Spleen (tissue), 11 donors: ENCODE measurements around the gene GREB1. TPM values are rescaled to one million over a fixed set of nuclear protein-coding genes. Genes with fewer than 3 reads are reported as not detected.

ENCODE experiments used
- DNase-seq: peaks from one replicate; pipeline ENCODE4 v3.0.0-alpha.2; 2020
- H3K27ac ChIP-seq, 8 donors: fragments of 200-600 bp; sonication (generic) in 7 of 8; 1 replicate in 4 of 8; 2 replicates in 4 of 8; pipeline versions ENCODE4 v1.5.0 to v1.8.0; 2016 to 2021; ENCODE audit warnings: inconsistent platforms in 4 of 8, mild to moderate bottlenecking in 4 of 8, moderate library complexity in 1 of 8
- H3K27me3 ChIP-seq, 7 donors: fragments of 200-600 bp; sonication (generic) in 6 of 7; replicated peaks in 1 of 7; 1 replicate in 4 of 7; 2 replicates in 3 of 7; pipeline versions ENCODE4 v1.5.0 to v1.8.0; 2016 to 2021; ENCODE audit warnings: inconsistent platforms in 3 of 7, mild to moderate bottlenecking in 1 of 7
- H3K36me3 ChIP-seq, 6 donors: fragments of 200-600 bp; sonication (generic) in 5 of 6; 1 replicate in 4 of 6; 2 replicates in 2 of 6; pipeline versions ENCODE4 v1.5.0 to v1.8.0; 2016 to 2021; ENCODE audit warnings: inconsistent platforms in 2 of 6
- H3K4me1 ChIP-seq, 6 donors: fragments of 200-600 bp; sonication (generic) in 5 of 6; 1 replicate in 3 of 6; 2 replicates in 3 of 6; pipeline versions ENCODE4 v1.5.0 to v1.8.0; 2016 to 2021; ENCODE audit warnings: inconsistent platforms in 3 of 6
- H3K4me3 ChIP-seq, 8 donors: fragments of 200-600 bp; sonication (generic) in 7 of 8; 1 replicate in 4 of 8; 2 replicates in 4 of 8; pipeline versions ENCODE4 v1.5.0 to v1.8.0; 2016 to 2021; ENCODE audit warnings: inconsistent platforms in 4 of 8, mild to moderate bottlenecking in 4 of 8, moderate library complexity in 2 of 8
- H3K9me3 ChIP-seq, 8 donors: fragments of 200-600 bp; sonication (generic) in 7 of 8; 1 replicate in 4 of 8; 2 replicates in 4 of 8; pipeline versions ENCODE4 v1.5.0 to v1.8.0; 2016 to 2021; ENCODE audit warnings: inconsistent platforms in 4 of 8
- CTCF ChIP-seq, 11 experiments: fragments of 200-600 bp in 7 of 11; fragments of 450-650 bp in 4 of 11; sonication (generic) in 4 of 11; IDR thresholded peaks in 8 of 11; conservative IDR thresholded peaks in 3 of 11; 1 replicate in 7 of 11; 2 replicates in 4 of 11; pipeline versions ENCODE4 v1.4.0 to v1.8.0; 2016 to 2021; ENCODE audit warnings: antibody characterized with exemption in 11 of 11, inconsistent platforms in 4 of 11, mild to moderate bottlenecking in 1 of 11
- POLR2A ChIP-seq, 3 donors: fragments of 450-650 bp; IDR thresholded peaks; one replicate each; pipeline ENCODE4 v1.5.1; 2017; ENCODE audit warnings: antibody characterized with exemption in 3 of 3, mild to moderate bottlenecking in 1 of 3
- POLR2AphosphoS5 ChIP-seq, 3 donors: sonication (generic); formaldehyde crosslinking; IDR thresholded peaks; one replicate each; pipeline ENCODE4 v1.5.1; 2017; ENCODE audit warnings: antibody characterized with exemption in 3 of 3
- WGBS, 5 donors: extraction: QIAGEN DNeasy Blood & Tissue Kit in 3 of 5; methylation state at CpG; one replicate each; pipeline versions ENCODE4 v1.1.5 to v1.1.7; 2013 to 2018; 5-methylcytosine and 5-hydroxymethylcytosine counted together
- intact Hi-C: fragments of 100-400 bp; cut with DNase I; formaldehyde crosslinking; loops from one replicate; pipeline ENCODE4 v1.15.0; 2023; ENCODE audit warnings: low total_unique reads
- polyA plus RNA-seq, 3 donors: library from polyadenylated mRNA; stranded (reverse); fragments of 200-250 nt; gene quantifications; one replicate each; pipeline ENCODE4 v1.2.1, GENCODE V29; 2013
- total RNA-seq, 7 donors: library from RNA; depleted of rRNA in 3 of 7; stranded (reverse); fragments of >200 nt in 3 of 7; fragmentation: NEBNext Ultra II Directional in 4 of 7; extraction: Animal tissue kit (Norgen Biotek cat#: 25700) in 4 of 7; gene quantifications; one replicate each; pipeline versions ENCODE4 v1.1.0 to v1.2.1, GENCODE V29; 2016 to 2021
- donor health status: healthy with polysubstance abuse.
- donor health status: DM: no; HTN: no; CAD: no; lungs with moderate emphysema.
- donor health status: DM: no; HTN: no; CAD: no.
- donor health status: Bipolar disorder and iron deficiency.
- donor health status: healthy.
- donor health status: DM: no; HTN: no; CAD: no.
- donor health status: DM: yes; HTN: yes; CAD: no.

GREB1 gene
- total and polyA plus RNA-seq, 10 donors = 0.06 to 1.6 (median 0.51) TPM; not detected in 1

GRCh38 chr2:11553661-11554398 lies 20.0 kb downstream of the GREB1 start:
- Histone ChIP-seq H3K27ac (no peak overlapping the region), H3K27me3 (peaks cover 0 to 54% (median 0%) of the 10 kb centered on the region in 7 donors), H3K4me3 (no peak overlapping the region), H3K36me3 (no peaks in the 10 kb centered on the region), H3K9me3 (peaks cover 0 to 4% (median 0%) of the 10 kb centered on the region in 8 donors), H3K4me1 (no peaks in the 10 kb centered on the region)
- WGBS, 5 donors = 41 to 49% (median 48%) methylated on average over 10 of the region's 10 CpGs
- peak; percentile 22 for DNase-seq
- no peak for TF ChIP-seq POLR2A (IDR thresholded peaks at IDR 0.05)
- TF ChIP-seq CTCF (IDR thresholded peaks at IDR 0.05 in 8 of 11, conservative IDR thresholded peaks at IDR 0.05 in 3 of 11) = no peak
- no peak for TF ChIP-seq POLR2AphosphoS5 (IDR thresholded peaks at IDR 0.05)
- intact Hi-C loops = no loop called here

- no peak for DNase-seq
- Histone ChIP-seq H3K4me1 (no peaks in the 10 kb centered on the region), H3K27ac (no peak overlapping the region), H3K4me3 (no peak overlapping the region), H3K36me3 (no peaks in the 10 kb centered on the region), H3K27me3 (peaks cover 0 to 54% (median 0%) of the 10 kb centered on the region in 7 donors), H3K9me3 (peaks cover 0 to 4% (median 0%) of the 10 kb centered on the region in 8 donors)
- TF ChIP-seq POLR2A (IDR thresholded peaks at IDR 0.05) = no peak
- TF ChIP-seq CTCF (IDR thresholded peaks at IDR 0.05 in 8 of 11, conservative IDR thresholded peaks at IDR 0.05 in 3 of 11) = no peak
- no peak for TF ChIP-seq POLR2AphosphoS5 (IDR thresholded peaks at IDR 0.05)
- intact Hi-C loops = no loop called here
- 28 to 39% (median 33%) methylated on average over 4 of the region's 4 CpGs for WGBS, 5 donors
These were observed 20.5 kb downstream of the GREB1 start for GRCh38 chr2:11554399-11554716.

- intact Hi-C loops = no loop called here
- peaks cover 0 to 47% (median 0%) of the 10 kb centered on the region in 7 donors for H3K27me3 ChIP-seq
- H3K27ac ChIP-seq = no peak overlapping the region
- H3K4me3 ChIP-seq = no peak overlapping the region
- TF ChIP-seq CTCF (IDR thresholded peaks at IDR 0.05 in 8 of 11, conservative IDR thresholded peaks at IDR 0.05 in 3 of 11) (no peak), POLR2AphosphoS5 (IDR thresholded peaks at IDR 0.05) (no peak), POLR2A (IDR thresholded peaks at IDR 0.05) (no peak)
- no peaks in the 10 kb centered on the region for H3K36me3 ChIP-seq
- no peaks in the 10 kb centered on the region for H3K4me1 ChIP-seq
- DNase-seq = peak; percentile 42
- H3K9me3 ChIP-seq = no peaks in the 10 kb centered on the region
- 53 to 61% (median 57%) methylated on average over 20 of the region's 20 CpGs for WGBS, 5 donors
These were observed 22.4 kb downstream of the GREB1 start for GRCh38 chr2:11556101-11556806.

- Histone ChIP-seq H3K27me3 (peaks cover 0 to 35% (median 0%) of the 10 kb centered on the region in 7 donors), H3K9me3 (no peaks in the 10 kb centered on the region), H3K36me3 (no peaks in the 10 kb centered on the region), H3K4me1 (no peaks in the 10 kb centered on the region), H3K4me3 (no peak overlapping the region), H3K27ac (no peak overlapping the region)
- 78 to 90% (median 85%) methylated on average over 10 of the region's 10 CpGs for WGBS, 5 donors
- intact Hi-C loops = no loop called here
- peak; percentile 37 for DNase-seq
- TF ChIP-seq POLR2A (IDR thresholded peaks at IDR 0.05) = no peak
- no peak for TF ChIP-seq CTCF (IDR thresholded peaks at IDR 0.05 in 8 of 11, conservative IDR thresholded peaks at IDR 0.05 in 3 of 11)
- TF ChIP-seq POLR2AphosphoS5 (IDR thresholded peaks at IDR 0.05) = no peak
These were observed 24.5 kb downstream of the GREB1 start for GRCh38 chr2:11558214-11558886.
